ENCODE data around the gene BABAM2.
"Not testable (repeated sequence)": the region's sequence is repeated elsewhere in the genome, so short reads cannot be mapped to it uniquely, and the experiment has no call there.

The BABAM2 gene

GRCh38 chr2:27890146-27890923 lies at the start of gene BABAM2, which contains the start of gene RBKS:
Gene BABAM2, plus strand, starts transcription at chr2:27890729. Its CDS starts 3,828 bp downstream, at chr2:27894557.
Gene RBKS, minus strand, starts transcription at chr2:27890387. Its CDS starts 42 bp downstream, at chr2:27890345.
- no peak for FAIRE-seq

GRCh38 chr2:27842894-27843293 lies 47.6 kb upstream of the BABAM2 start:
- FAIRE-seq = no peak

GRCh38 chr2:27843992-27844391 lies 46.5 kb upstream of the BABAM2 start:
- no peak for FAIRE-seq

- FAIRE-seq = no peak
Measured at GRCh38 chr2:27844821-27845255, 45.7 kb upstream of the BABAM2 start.

GRCh38 chr2:27847333-27847732 lies 43.2 kb upstream of the BABAM2 start:
- FAIRE-seq = no peak

GRCh38 chr2:27849558-27850205 lies 40.8 kb upstream of the BABAM2 start:
- FAIRE-seq = no peak

- FAIRE-seq = no peak
Measured at GRCh38 chr2:27852691-27853090, 37.8 kb upstream of the BABAM2 start.

GRCh38 chr2:27854229-27854862 lies 36.2 kb upstream of the BABAM2 start:
- no peak for FAIRE-seq

GRCh38 chr2:27855476-27855875 lies 35.1 kb upstream of the BABAM2 start:
- FAIRE-seq = no peak

GRCh38 chr2:27856386-27856785 lies 34.1 kb upstream of the BABAM2 start:
- no peak for FAIRE-seq

- FAIRE-seq = no peak
Measured at GRCh38 chr2:27856956-27857355, 33.6 kb upstream of the BABAM2 start.

GRCh38 chr2:27857417-27858172 lies 32.9 kb upstream of the BABAM2 start:
- FAIRE-seq = no peak

- FAIRE-seq = no peak
Measured at GRCh38 chr2:27860111-27860510, 30.4 kb upstream of the BABAM2 start.

GRCh38 chr2:27863146-27863545 lies 27.4 kb upstream of the BABAM2 start:
- no peak for FAIRE-seq

- FAIRE-seq = not testable (repeated sequence)
Measured at GRCh38 chr2:27863955-27864354, 26.6 kb upstream of the BABAM2 start.

- no peak for FAIRE-seq
Measured at GRCh38 chr2:27866237-27866636, 24.3 kb upstream of the BABAM2 start.

GRCh38 chr2:27869763-27870162 lies 20.8 kb upstream of the BABAM2 start:
- no peak for FAIRE-seq

- FAIRE-seq = no peak
Measured at GRCh38 chr2:27870724-27871123, 19.8 kb upstream of the BABAM2 start.

GRCh38 chr2:27871802-27872201 lies 18.7 kb upstream of the BABAM2 start:
- FAIRE-seq = no peak

- no peak for FAIRE-seq
Measured at GRCh38 chr2:27873091-27873490, 17.4 kb upstream of the BABAM2 start.

GRCh38 chr2:27875089-27875881 lies 15.2 kb upstream of the BABAM2 start:
- FAIRE-seq = no peak

- FAIRE-seq = no peak
Measured at GRCh38 chr2:27878825-27879224, 11.7 kb upstream of the BABAM2 start.

Measured in TTC549 (cell line).